SKM-1 (cell line): ENCODE results near the gene ATXN7L2.

Experiments
- DNase-seq: peaks from one replicate; lab custom pipeline; 2025; ENCODE audit not compliant: unreplicated experiment; lab: John Stamatoyannopoulos, UW

Gene ATXN7L2

GRCh38 chr1:109521002-109521951 lies 37.6 kb downstream of the ATXN7L2 start:
- no peak for DNase-seq

DNA sequence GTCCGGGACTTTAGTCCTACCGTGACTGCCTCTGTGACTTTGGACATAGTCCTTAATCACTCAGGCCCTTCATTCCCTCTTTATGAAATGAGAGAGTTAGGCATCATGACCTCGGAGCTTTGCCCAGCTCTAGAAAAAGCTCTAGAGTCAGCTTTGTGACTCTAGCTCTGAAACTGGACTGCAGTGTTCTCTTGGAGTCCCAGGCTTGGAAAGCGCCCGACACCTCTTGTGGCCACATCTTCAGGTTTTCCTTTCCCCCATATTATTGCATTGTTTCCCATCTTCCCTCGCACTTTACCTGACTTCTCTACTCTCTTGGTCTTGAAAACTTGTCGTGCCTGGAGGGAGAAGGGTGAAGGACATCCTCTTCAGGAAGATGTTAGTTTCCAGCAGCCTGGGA lies 38.3 kb downstream of the ATXN7L2 start:
- no peak for DNase-seq

DNA sequence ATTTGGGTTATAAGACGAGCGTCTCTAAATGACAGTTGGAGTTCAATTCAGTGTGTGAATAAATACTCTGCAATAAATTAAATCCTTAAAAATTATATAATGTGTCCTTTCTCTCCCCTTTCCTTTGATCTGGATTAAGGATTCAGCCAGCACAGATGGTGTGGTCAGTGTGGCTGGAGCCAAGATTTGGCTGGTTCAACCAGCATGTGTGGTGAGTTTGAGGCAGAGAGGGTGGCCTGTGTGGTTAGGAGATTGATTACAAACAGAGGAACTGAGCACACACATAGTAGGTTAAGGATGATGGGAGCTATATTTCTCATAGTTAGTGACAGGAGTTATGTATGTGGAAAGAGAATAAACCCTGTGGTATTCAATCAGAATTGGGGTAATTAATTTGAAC lies 40.0 kb downstream of the ATXN7L2 start:
- DNase-seq: no peak

- DNase-seq: no peak
Observed at GRCh38 chr1:109527098-109527811, 43.5 kb downstream of the ATXN7L2 start.

- no peak for DNase-seq
Observed at GRCh38 chr1:109527846-109528695, 44.4 kb downstream of the ATXN7L2 start.

- no peak for DNase-seq
Observed at GRCh38 chr1:109528712-109529111, 45.0 kb downstream of the ATXN7L2 start.

- DNase-seq: no peak
Observed at GRCh38 chr1:109529881-109530456, 46.3 kb downstream of the ATXN7L2 start.

DNA sequence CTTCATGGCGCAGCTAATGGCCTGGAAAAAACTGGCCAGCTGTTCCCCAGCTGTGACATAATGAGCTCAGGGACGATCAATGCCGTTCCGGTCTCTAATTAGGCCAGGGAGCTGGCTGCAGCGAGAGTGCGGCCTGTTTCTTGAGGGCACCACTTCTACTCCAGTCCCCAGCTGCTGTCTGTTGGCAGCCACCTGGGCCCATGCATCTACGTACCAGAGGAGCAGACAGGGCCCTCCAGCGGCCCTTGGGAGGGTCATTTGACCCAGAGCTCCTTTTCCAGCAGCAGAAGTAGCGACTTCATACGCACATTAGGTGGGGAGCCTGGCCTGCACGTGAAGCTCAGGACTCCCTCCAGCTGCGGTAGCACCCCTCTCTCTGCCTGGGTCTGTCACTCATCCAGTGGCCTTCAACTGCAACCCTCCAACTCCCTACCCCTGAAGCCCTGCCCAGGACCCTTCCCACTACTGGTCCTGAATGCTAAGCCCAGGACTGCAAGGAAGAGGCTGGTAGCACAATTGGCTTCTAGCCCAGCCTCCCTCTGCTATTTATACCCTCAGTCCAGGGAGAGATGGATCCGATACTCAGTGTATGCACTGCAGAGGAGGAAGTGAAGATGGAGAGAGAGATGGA lies 46.9 kb downstream of the ATXN7L2 start:
- DNase-seq: no peak

DNA sequence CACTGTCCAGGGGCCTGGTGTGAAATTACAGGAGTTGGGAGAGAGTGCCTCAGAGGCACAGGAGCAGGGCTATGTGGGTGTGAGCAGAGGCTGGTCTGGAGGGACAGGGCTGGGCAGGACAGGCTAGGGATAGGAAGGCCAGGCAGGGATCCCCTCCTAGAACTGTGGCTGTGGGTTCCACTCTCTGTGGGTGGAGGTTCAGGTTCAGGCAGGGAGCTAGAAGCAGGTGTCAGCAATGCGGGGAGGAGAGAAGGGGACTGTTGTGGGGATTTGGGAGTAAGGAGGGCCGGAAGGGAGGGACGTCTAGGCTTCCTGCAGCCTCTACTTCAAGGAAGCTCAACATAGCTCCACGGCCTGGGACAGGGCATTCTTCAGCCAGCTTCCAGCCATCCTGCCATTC lies 47.7 kb downstream of the ATXN7L2 start:
- DNase-seq: no peak

- no peak for DNase-seq
Observed at GRCh38 chr1:109531826-109532364, 48.2 kb downstream of the ATXN7L2 start.

GRCh38 chr1:109532365-109533136 lies 48.8 kb downstream of the ATXN7L2 start:
- DNase-seq: peak; percentile 40

- no peak for DNase-seq
Observed at GRCh38 chr1:109534307-109534858, 50.7 kb downstream of the ATXN7L2 start.

DNA sequence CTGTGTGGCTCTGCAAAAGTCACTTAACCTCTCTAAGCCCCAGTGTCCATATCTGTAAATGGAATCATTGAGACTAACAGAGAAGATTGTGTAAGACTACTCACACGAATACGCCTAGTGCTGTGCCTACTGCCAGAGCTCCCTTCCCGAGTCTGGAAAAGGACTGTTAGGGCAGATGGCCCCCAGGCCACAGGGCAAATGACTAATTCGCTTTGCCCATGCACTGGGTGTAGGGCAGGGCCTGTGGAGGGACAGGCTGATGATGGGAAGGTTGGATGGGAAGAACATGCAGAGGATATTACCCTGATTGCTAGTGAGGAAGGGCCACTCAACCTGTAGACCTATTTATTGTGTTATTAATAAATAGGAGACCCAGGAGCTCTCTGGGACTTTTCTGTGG lies 51.8 kb downstream of the ATXN7L2 start:
- DNase-seq: no peak

- no peak for DNase-seq
Observed at GRCh38 chr1:109535971-109536491, 52.3 kb downstream of the ATXN7L2 start.

DNA sequence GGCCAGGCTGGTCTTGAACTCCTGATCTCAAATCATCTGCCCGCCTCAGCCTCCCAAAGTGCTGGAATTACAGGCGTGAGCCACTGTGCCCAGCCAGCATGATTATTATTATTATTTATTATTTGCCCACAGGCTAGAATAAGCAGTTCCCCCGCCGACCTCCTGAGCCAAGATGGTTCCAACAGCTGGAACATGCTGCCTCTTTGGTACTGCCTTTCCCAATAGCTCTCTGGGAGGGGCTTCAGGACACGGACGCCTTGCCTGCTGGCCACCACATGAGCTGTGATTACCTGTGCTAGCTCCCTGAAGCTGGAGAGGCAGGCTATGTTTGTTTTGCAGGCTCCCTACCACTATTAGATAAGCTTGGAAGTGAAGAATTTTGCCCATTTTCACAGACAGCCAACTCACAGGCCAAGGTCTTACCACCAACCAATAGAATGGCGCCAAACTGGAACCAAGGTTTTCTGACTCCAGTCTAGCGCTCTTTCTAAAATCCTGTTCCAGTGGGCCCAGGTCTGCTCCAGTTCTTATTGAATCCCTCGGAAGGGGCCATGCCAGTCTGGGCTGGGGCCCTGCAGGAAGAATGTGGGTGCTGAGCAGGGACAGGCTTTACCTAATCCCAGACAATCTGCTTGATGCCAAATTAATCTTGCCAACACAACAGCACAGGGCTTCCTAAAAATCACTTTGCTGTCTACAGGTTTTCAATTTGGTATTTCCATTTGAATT lies 53.9 kb downstream of the ATXN7L2 start:
- DNase-seq: no peak

DNA sequence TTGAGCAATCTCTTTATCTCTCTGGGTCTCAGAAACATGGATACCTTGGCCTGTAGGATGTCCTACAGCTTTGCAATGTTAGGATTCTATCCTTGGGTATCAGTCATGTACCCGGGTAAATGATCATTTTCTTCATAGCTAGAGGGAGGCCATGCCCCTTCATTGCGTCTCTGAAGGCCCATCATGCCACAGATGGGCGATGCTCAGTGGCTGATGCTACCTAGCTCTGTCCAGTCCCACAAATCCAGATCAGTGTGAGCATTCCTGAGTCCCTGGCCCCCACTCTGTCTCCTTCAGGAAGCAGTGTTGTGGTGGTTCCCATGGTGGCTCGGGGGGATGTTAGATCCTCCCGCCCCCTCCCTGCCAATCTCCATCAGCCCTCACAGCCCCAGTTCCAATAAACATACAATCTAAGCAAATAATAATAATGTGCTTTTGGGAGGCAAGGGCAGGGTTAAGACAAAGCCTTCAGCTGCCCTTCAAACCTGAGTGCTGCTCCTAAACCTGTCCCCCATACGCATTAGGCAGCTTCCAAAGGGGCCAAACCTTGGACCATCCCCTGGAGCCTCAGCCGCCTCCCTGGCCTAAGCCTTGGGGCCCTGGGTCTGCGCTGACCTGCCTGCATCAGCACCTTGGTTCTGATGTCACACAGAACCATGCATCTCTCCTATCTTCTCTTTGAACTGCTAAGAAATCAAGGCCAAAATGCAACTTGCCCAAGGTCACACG lies 55.3 kb downstream of the ATXN7L2 start:
- no peak for DNase-seq

DNA sequence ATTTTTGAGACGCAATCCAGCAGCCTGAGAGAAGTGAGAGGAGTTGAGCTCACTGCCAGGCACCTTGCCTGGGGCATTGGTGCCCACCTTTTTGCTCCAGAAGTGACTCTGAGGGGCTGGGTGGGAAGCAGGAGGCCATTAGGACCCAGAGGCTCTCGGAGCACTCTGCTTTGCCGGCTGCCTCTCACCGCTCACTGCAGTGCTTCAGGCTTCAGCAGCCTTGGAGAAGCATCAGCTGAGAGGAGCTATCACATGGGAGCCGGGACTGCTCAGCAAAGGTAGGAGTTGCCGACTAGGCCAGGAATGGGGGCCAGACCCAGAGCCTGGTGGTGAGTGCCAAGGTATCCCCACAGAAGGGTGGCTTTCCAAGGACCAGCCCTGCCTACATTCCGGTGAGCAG lies 56.0 kb downstream of the ATXN7L2 start, which contains the start of gene GPR61:
GPR61 (plus strand) TSS at position 197 of the 400 bp plus-strand sequence. CDS start 3,151 bp downstream, outside the sequence.
- no peak for DNase-seq
